Non-pigmented ciliary epithelial cell (primary cell): ENCODE data around the gene WWOX.

Experiments used
- DNase-seq: peaks from one replicate; pipeline ENCODE4 v3.0.0-alpha.2; 2010; ENCODE audit warnings: low read depth

Gene WWOX

GRCh38 chr16:78866521-78866920 is 767.1 kb downstream of the WWOX start:
- DNase-seq = no peak

- DNase-seq = no peak
Observed at GRCh38 chr16:78869492-78869891, 770.0 kb downstream of the WWOX start.

DNA sequence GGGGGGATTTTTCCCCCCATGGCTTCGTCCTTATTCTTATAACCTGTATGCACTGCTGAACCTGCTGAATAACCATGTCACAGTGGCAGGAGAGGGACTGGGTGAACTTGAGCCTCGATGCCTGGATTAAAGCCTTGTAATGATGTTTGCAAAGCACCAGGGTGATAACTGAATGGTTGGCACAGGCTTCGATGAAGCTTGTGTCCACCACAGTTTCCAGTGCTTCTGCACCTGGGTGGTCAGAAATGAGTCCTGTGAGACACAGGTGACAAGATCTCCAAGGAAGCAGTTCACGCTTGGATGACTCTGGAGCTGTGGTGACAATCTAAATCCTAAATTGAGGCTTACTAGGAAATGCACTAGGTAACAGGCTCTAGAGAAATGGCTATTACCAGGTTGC is 771.8 kb downstream of the WWOX start:
- no peak for DNase-seq

DNA sequence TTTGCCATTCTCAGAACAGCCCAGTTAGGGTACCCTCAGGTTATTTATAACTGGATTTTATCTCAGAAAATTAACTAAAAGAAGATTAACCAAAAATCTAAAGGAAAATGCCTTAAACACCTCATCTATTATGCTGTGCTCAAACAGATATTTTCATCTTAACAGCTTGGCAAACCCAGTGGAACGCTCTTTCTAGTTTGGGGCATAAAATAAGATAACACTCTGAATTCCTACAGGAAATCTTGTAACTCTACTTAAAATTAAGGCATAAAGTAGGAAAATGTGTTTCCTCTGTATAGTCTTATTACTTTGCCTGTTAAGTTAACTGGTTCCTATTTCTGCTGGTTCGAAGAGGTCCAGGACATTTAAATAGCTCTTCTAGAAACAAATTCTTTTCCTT is 777.2 kb downstream of the WWOX start:
- no peak for DNase-seq

DNA sequence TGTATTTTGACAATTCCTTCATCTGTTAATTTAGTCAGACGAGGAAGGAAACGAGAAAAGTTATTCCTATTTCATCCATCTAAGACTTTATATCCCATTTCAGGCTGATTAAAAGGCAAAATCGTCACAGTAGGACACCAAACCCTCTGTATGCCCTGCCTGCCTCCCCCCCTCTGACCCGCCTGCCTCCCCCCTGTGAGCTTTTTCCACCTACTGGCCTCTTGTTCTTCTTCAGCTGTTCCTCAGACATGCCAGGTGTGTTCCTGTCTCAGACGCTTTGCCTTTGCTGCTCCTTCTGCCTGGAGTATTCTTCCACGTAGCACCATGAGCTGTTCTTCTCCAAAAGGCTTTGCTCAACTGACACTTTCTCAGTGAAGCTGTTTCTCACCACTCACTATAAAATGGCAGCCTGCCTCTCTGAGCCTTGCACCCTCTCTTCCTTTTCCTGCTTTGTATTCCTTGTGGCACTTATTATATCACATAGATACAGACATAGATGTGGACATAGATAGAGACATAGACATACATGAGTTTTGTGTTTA is 777.7 kb downstream of the WWOX start:
- DNase-seq = no peak

GRCh38 chr16:78878570-78878969 is 779.1 kb downstream of the WWOX start:
- no peak for DNase-seq

DNA sequence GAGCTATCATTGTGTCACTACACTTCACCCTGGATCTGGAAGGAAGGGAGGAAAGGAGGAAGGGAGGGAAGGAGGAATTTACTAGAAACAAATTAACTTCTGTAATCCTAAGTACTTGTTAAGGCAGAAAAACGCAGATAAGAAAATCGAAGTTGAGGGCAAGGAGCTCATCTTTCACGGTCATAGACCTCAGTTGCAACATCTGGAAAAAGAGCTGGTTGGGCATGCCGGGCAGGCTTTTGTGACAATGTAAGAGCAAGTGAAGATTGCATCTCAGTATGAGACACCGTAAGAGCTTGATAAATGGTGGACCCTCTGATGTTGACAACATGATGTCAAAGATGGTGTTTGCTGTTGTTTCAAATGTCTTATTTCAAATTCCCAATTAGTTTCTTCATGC is 779.6 kb downstream of the WWOX start:
- no peak for DNase-seq

DNA sequence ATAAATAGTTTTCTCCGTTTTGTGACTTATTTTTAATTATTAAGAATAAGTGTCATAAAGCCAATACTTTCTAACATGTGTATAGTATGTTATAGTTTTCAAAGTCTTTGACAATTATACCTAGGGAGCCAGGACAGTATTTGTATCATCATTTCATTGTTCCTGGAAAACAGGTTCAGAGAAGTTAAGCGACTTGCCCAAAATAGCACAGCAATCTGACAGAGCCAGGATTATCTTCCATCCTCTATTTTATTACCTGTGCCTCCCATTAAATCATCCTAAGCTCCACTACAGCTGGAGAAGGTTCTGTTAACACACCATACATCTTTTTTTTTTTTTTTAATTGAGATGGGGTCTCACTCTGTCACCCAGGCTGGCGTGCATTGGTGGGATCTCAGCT is 782.7 kb downstream of the WWOX start:
- DNase-seq = no peak

DNA sequence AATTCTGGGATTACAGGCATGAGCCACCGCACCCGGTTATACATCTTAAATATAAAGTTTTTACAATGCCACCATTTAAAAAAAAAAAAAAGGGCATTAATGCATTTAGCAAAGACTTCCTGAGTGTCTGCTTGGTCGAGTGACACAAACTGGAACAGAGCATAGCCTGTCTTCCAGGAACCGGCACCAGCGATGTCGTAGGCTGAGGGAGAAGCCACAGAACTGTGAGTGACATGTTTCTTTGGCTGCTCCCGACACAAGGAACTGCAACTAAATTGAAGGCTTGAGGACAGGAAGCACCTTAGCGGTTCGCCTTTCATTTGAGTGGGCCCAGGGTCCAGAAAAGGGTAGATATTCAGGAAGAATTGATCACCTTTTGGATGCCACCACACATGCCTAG is 783.3 kb downstream of the WWOX start:
- DNase-seq = no peak

GRCh38 chr16:78884204-78884603 is 784.8 kb downstream of the WWOX start:
- no peak for DNase-seq

DNA sequence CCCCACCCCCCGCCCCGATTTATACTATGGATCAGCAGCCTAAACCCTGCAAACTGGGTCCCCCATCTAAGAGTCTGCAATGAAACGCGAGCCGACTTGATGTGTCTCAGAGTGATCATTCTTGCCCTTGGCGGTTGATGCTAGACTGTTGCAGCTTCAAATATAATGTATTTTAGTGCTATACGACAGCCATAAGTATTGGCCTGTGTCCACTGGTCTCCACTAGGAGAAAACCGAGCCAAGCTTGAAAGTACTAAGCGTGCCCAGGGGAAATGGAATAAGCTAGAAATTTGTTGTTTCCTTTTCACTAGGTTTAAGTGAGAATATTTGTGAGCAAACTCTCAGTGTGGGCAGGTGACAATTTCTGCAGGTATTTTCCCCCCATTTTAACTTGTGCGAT is 789.9 kb downstream of the WWOX start:
- DNase-seq = no peak

GRCh38 chr16:78890373-78890895 is 791.0 kb downstream of the WWOX start:
- DNase-seq = no peak

- no peak for DNase-seq
Observed at GRCh38 chr16:78892951-78893733, 793.7 kb downstream of the WWOX start.

DNA sequence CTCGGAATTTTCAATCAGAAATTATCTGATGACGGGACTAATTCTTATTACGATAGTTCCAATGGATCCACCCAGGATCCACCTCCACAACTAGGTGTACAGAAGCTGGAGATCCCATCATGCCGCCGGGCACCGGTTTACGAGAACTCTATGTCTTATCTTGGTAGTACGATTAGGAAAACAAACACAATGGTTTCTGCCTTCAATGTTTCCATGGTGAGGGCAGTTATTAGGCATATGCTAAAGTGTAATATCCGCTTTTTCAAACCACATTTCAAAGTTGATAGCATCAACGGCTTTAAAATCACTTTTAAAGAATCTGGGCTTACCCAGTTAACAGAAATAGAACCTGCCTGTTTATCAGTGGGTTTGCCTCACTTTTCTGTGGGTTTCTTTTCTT is 795.4 kb downstream of the WWOX start:
- DNase-seq = no peak

DNA sequence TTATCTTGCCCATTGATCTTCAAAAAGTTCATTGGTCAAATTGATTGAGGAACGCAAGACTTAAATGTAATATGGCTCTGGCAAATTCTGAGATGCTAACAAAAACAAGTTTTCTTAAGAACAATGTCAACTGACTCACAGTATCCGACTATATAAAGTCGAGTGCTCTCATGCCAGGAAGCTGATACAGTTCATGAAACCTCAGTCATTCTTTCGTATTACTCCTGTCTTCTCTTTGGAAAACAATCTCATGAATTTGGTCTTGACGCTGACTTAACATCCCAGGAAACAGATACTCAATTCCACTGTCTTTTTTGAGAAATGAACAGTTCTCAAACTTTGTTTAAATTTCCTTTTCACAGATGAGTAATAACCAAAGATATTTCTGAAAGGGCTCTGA is 796.2 kb downstream of the WWOX start:
- DNase-seq = no peak

DNA sequence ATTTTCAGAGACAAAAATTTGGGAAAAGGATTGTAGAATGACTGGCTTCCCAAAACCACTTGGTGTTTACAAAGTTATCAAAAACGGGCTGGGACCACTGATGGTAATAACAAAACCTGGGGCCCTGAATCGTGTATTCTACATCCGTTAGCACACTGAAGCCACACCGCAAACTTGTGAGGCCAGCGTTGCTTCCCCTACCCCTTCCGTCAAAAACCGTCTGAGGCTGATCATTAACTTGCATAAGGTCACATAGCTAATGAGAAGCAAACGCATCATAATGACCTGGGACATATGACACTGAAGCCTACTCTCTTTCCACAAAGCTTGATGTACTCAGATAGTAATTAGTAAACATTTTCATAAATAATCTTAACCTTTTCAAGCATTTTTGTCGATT is 796.8 kb downstream of the WWOX start:
- no peak for DNase-seq

- DNase-seq = no peak
Observed at GRCh38 chr16:78897299-78897698, 797.8 kb downstream of the WWOX start.

- DNase-seq = no peak
Observed at GRCh38 chr16:78900044-78900811, 800.8 kb downstream of the WWOX start.

DNA sequence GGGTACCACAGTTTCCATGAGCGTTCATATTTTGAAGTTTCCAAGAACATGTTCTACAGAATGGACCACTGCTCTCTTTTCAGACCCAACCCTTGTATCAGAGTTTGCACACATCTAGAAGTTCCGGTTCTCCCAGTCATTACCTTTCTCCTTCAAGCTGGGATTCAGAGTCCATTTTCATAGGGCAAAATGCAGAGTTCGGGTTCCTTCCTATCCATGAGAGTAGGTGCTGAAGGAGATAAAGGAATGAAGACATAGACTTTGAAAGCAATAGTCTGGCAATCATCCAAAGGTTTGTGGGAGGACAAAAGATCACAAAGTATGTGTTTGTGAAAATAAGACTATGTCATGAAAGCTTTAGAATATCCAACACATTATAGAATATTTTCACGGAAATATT is 801.5 kb downstream of the WWOX start:
- DNase-seq = no peak

DNA sequence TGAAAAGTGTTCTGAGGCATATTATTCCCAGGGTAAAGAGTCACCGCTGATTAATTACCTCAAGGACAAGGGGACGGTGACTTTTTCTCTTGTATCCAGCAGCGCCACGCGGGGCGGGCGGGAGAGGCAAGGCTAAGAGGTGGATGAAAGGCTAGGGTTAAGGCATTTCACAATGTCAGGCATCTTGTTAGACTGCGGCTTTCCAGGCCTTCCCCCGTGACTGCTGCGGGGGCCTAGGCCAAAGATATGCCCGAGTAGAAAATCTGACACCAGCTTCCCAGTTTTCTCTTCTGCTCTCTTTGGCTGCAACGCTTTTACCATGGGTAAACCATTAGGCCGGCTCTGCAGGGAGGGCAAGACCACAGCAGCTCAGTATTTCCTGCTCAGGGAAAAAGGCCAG is 802.9 kb downstream of the WWOX start:
- no peak for DNase-seq

- no peak for DNase-seq
Observed at GRCh38 chr16:78903237-78903636, 803.8 kb downstream of the WWOX start.

DNA sequence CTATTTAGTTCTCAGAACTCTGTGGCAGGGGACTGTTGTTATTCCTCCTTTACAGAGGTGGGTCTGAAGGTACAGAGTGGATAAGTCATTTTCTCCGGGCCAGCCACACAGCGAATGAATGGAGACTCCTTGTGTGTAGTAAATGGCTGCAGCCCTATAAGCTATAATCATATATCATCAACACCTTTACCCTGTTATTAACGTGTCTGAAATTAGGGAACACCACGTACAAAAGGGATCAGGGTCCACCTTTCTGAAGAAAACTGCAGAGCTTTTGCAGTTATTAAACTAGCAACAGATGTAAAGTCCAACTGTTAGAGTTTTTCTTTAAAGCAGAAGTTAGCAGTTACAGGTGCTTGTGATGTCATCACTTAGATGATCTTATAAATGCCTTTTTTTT is 804.4 kb downstream of the WWOX start:
- no peak for DNase-seq

DNA sequence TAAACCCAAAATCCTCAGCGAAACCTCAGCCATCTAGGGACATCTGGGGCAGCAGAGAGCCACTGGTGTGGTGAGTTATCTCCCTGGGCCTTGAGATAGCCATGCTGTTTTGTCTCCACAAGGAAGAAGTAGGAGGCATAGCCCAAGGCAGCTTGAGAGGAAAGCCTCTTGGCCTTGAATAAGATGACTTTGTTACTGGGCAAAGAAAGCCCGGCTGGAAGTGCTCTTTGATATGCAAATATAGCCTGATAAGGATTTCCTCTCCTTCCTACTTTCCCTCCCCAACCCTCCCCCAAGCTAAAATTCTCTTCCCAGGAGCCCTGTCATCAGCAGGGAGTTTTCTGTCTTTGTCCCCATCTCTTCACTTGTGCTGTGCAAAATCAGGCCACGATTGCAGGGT is 806.7 kb downstream of the WWOX start:
- no peak for DNase-seq
